NCI-H345 treated with DMSO at 0.1 percent for 48 hours (cell line): ENCODE measurements around the gene GAGE12J.
"Not testable (repeated sequence)": the region's sequence is repeated elsewhere in the genome, so short reads cannot be mapped to it uniquely, and the experiment has no call there.

Experiments
- DNase-seq: peaks from one replicate; lab custom pipeline; 2025; ENCODE audit not compliant: unreplicated experiment; lab: John Stamatoyannopoulos, UW

Gene GAGE12J, protein sequence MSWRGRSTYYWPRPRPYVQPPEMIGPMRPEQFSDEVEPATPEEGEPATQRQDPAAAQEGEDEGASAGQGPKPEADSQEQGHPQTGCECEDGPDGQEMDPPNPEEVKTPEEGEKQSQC

DNA sequence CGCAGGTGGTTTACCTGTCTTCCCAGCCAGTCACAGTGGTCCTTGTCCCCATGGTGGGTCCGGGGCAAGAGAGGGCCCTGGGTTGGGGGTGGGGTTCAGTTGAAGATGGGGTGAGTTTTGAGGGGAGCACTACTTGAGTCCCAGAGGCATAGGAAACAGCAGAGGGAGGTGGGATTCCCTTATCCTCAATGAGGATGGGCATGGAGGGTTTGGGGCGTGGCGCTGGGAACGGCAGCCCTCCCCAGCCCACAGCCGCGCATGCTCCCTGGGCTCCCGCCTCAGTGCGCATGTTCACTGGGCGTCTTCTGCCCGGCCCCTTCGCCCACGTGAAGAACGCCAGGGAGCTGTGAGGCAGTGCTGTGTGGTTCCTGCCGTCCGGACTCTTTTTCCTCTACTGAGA, at the start of gene GAGE12J:
Gene GAGE12J, plus strand, starts transcription at position 301 of the 400 bp plus-strand sequence. CDS start 1,157 bp downstream, outside the sequence.
- not testable (repeated sequence) for DNase-seq

DNA sequence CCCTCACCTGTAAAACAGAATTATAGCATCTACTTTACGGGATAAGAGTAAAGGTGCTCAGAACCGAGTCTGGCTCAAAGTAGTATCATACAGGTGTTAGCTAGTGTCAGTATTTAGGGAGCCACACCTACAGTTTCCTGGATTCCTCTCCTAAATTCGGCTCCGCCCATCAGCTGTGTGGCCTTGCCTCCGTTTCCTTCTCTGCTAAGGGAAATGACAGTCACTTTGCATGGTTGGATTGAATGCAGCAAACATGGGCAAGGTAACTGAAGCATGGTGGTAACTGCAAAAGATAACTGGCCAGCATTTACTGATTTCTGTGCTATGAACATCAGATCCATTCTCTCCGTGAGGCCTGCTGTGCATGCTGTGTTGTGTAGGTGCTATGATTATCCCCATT, 49.4 kb upstream of the GAGE12J start:
- DNase-seq = no peak

DNA sequence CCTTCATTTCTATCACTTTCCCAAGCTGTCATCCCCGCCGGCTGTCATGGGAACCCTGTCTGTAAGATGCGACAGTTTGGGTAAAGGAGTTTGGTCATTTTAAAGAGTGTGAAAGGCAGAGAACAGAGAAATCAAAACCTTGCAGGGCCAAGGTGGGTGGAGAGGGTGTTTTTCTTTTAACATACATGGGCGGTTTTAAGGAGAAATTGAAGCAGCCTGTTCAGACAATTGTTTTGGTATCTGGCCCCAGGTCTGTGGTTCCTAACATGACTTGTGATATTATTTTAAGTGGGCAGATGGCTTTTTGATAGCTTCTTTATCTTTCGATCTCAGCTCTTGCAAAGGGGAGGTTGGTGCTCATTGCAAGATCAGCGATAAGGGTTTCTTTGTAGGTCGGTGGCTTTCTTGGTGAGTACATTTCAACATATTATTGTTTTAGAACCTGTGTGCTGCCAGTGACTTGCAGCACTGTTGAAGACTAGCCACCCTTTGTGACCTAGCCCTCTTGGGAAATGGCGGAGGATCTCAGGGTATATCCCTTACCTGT, 48.6 kb upstream of the GAGE12J start:
- no peak for DNase-seq

DNA sequence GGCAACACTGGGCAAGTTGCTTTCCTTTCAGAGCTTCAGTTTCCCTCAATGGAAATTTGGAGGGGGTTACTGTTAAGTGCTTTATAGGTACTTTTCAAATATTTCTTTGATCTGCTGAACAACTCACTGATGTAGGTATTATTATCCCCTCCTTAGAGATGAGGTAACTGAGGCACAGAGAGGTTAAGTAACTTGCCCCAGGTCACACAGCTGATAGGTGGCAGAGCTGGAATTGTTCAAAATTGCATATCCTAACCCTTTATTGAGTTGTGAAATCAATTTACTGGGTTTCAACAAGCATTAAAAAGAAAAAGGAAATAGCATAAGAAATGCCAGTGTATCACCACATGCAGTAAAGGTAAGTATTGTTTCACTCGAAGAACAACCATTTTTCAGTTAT, 45.6 kb upstream of the GAGE12J start:
- DNase-seq = no peak

DNA sequence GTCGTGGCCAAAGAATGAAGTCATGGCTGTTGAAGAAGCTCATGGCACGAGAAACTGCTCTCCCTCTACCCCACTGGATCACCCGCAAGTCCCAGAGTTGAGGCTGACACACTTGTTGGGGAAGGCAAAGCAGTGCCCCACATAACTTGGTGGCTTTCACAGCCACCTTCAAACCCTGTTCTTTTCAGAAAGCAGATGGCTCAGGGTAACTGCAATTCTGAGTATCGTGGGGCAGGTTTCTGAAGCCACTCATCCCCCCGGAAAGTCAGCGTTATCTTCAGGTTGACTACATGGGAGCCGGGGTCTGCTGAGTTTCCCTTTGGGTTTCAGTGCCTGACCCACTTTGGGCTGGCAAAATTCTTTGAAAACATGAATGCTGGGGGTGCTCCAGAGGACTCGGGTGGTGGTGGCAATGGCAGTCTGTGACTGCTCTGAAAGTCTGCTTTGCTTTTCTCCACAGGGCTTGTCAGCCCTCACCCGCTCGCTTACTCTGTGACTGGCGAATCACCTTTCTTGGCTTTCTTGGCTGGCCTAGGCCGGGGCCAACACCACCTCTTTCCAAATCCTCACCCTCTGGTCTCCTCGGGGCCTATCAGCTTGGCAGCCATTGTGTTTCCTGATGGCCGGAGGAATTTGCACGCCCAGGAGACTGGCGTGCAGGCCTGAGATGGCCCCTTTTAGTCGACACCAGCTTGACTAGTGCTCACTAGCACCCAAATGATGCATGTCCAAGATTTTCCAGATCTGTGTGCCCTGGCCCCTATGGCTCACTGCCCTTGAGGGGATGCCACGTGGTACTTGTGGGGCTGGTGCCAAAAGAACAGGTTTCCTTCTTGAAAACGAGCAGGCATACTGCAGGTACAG, 44.9 kb upstream of the GAGE12J start:
- DNase-seq = no peak

DNA sequence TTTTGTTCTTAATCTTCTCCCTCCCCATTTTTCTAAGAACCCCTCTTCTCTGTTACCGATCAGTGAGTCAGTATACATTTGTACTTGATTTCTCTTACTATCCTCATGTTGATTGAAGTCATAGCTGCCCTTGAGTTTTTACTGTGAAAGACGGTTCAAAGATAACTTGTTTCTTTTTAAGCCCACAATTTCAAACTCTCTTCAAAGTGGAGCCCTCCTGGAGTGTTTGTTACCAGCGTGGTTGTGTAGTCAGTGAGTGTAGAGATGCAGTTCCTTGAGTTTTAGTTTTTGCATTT, 44.4 kb upstream of the GAGE12J start:
- no peak for DNase-seq

DNA sequence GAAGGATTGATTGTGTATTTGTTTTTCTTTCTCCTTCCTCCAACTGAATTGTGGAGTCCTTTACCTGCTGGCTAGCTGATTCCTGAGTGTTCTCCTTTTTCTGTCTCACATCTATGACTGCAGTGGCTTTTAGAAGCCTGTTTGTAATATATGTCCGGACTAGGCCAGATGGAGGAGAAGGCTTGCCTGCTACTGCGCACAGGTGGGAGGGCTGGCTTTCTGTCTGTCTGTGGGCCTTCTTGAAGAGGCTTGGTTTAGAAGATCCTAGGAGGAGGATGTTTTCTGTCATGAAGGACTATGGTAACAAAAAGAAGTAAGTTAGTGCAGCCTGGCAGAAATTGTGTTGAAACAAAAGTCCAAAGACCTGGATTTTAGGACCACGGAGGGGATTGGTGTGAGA, 43.8 kb upstream of the GAGE12J start:
- DNase-seq = no peak

DNA sequence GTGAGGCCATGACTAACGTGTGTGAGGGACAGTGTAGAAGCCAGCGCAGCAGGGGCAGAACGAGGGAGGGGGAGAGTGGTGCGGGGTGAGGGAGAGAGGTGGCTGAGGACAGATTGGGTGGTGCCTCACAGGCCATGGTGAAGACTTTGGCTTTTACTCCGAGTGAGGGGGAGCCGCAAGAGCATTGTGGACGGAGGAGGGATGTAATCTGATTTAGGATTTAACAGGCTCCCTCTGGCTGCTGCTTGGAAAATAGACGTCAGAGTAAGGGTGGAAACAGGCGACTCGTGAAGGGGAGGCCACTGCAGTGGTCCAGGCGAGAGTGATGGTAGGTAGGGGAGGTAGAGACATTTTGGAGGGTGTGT, 39.2 kb upstream of the GAGE12J start:
- DNase-seq = no peak

DNA sequence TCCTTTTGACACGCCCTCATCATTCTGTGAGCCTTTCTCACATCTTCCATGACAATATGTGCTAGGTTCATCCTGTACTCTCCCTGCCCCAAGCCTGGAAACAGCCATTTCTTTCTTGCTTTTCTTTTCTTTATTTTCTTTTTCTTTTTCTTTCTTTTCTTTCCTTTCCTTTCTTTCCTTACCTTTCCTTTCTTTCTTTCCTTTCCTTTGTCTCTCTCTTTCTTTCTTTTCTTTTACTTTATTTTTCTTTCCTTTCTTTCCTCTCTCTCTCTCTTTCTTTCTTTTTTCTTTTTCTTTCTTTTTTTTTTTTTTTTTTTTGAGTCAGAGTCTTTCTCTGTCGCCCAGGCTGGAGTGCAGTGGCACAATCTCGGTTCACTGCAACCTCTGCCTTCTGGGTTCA, 37.6 kb upstream of the GAGE12J start:
- DNase-seq = no peak

DNA sequence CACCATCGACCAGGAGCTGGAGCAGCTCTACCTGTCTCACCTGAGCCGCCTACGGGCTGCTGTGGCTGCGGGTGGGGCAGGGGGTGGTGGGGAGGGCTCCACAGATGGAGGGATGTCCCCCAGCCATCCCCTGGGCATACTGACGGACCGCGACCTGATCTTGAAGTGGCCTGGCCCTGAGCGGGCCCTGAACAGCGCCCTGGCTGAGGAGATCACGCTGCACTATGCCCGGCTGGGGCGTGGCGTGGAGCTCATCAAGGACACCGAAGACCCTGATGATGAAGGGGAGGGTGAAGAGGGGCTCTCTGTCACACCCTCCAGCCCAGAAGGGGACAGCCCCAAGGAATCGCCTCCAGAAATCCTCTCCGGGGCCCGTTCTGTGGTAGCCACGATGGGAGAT, 35.7 kb upstream of the GAGE12J start:
- DNase-seq = no peak

DNA sequence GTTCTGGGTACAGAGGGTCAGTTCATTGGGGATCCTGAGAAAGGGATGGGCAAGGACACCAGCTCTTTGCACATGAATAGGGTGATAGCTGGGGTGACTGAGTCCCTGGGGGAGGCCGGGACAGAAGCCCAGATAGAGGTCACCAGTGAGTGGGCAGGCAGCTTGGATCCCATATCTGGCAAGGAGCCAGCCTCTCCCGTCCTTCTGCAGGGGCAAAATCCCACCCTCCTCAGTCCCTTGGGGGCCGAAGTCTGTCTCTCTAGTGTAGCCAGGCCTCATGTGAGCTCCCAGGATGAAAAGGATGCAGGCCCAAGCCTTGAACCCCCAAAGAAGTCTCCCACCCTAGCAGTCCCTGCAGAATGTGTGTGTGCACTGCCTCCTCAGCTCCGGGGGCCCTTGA, 35.3 kb upstream of the GAGE12J start:
- DNase-seq = no peak

DNA sequence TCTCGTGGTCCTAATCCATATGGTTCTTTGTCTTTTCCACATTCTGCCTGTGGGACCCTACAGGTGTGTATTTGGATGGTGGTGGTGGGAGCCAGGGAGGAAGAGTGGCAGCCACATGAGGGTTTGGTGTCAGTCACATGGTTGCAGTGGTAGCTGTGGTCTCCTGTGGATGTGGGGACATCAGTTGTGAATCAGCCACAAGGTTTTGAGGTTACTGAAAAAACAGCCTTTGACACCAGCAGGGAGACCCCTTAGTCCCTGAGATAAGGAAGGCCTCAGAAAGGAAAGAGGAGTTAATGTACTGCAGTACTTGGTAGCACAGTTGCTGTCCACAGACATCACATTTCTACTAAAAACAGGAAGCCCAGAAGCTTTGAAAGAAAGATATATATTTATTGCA, 34.2 kb upstream of the GAGE12J start:
- DNase-seq = no peak

DNA sequence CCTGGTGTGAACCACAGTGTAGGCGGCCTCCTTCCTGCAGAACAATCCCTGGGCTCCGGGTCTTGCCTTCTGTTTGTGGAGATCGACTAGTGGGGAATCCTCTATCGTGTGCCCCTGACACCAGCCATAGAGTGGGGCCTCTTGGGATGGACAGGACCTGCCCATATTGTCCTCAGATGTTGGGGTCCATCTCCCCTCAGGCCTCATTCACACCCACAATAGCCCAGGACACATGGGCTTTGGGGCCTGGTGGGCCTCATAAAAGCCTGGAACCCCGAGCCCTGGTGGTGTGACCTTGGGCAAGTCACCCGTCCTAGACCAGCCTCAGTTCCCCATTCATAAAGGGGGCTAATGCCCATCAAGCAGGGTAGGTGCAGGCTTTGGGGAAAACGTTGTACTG, 31.6 kb upstream of the GAGE12J start:
- DNase-seq = no peak

DNA sequence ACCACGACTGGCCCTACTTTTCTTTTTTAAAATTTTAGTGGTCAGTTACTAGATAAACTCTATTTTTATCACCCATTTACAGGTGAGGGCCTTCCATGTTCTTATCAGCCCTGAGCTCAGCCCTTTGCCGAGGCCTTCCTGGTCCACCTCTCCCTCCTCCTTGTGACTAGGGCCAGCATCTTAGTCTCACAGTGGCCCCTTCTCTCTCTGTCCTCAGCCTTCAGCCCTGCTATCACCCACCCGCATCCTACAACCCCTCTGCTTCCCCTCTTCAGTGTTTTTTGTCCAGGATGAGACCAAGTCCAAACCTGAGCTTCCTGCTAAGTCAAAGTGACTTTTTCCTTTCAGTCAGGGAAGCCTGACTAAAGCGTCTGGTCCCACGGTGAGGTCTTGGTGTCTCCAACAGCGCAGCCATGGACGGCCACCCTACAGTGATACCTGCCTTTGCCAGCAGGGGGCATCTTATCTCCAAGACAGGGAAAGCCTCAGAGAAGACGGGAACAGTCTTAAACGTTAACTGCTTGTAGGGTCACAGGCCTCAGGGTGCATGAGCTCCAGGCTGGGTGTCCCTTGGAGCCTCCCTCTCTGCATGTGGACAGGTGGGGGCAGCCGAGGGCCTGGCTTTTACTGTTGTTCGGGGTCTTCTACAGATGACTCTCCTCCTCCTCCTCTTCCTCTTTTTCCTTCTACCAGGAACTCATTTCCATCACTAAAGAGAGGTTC, 30.1 kb upstream of the GAGE12J start:
- no peak for DNase-seq

DNA sequence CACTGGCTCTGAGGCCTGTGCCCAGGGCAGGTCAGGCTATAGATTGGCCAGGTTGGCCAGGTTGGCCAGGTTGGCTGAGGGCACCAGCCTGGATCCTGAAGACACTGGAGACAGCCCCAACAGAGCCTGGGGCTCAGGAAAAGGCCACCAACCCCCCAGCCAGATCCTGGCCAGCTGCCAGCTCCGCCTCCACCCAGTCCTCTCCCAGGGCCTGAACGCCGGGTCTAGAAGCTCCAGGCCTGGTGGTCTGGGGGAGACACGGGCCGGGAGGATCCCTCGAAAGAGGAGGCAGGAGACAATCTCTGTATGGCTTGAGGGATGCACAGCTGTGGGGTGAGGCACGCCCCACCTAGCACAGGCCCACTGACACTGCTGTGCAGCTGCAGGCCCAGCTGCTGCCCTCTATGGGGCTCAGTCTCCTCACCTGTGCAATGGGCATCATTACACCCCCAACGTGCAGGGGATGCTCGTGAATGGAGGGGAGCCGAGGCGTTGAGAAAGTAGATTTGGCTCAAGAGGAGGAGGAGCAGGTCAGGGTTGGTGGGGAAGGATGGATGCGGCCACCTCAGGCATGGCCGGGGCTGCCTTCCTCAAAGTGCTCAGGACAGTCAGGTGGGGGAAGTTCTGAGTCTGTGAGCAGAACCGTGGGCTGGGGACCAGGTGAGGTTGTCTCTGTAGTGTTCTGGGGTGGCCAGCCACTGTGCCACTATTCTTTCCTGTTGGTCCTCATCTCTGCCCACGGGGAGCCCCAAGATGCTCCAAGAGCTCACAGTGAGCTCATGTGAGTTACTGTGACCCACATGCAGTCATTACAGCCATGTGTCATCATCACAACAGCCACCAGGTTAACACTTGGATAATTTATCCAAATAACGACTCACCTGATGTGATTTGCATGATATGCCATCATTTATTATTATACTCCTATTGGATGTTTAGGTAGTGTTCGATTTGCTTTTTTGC, 29.2 kb upstream of the GAGE12J start:
- no peak for DNase-seq

DNA sequence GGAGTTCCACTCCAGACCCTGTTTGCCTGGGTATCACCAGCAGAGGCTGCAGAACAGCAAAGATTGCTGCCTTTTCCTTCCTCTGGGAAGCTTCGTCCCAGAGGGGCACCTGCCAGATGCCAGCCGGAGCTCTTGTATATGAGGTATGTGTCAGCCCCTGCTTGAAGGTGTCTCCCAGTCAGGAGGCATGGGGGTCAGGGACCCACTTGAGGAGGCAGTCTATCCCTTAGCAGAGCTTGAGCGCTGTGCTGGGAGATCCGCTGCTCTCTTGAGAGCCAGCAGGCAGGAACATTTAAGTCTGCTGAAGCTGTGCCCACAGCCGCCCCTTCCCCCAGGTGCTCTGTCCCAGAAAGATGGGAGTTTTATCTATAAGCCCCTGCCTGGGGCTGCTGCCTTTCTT, 22.5 kb upstream of the GAGE12J start:
- DNase-seq = not testable (repeated sequence)

DNA sequence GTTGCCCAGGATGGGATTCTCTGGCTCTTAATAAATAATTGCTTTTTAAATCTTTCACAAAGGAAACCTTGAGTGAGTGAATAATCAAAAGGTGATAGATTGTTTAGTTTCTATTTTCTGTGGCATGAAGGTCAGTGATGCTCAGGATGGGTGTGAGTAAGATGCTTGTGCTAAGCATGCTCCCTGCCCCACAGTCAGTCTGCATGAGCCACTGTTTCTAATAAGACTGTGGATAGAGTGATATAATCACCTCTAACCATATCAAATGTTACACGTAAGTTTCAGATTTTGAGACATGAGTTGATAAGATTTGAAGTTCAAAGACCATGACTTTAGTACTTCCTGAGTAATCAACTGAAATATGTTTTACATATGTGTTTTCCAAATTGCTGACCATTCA, 21.1 kb upstream of the GAGE12J start:
- DNase-seq = no peak

DNA sequence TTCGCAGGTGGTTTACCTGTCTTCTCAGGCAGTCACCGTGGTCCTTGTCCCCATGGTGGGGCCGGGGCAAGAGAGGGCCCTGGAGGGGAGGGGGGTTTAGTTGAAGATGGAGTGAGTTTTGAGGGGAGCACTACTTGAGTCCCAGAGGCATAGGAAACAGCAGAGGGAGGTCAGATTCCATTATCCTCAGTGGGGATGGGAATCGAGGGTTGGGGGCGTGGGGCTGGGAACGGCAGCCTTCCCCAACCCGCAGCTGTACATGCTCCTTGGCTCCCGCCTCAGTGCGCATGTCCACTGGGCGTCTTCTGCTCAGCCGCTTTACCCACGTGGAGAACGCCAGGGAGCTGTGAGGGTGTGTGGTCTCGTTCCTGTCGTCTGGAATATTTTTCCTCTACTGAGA, 18.5 kb upstream of the GAGE12J start, which contains the start of gene GAGE10:
Gene GAGE10, plus strand, starts transcription at position 301 of the 400 bp plus-strand sequence. CDS start 1,214 bp downstream, outside the sequence.
- no peak for DNase-seq

DNA sequence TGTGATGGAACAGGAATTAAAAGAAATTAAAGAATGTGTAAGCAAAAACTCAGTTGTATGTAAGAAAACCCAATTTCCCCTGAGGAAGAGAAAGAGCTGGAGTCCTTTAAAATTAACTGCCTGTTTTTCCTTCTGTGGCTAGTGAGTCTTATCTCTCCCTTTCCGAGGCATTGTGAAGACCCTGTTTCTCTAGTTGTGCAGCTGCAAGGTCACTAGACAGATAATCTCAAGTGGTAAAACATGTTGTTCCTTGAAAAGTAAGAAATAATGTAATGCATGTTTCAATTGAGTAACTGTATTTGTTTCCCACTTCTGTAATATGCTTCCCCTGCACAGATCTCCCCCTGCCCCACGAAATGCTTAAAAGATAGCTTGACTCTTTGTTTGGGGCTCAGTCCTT, 14.1 kb upstream of the GAGE12J start:
- not testable (repeated sequence) for DNase-seq

DNA sequence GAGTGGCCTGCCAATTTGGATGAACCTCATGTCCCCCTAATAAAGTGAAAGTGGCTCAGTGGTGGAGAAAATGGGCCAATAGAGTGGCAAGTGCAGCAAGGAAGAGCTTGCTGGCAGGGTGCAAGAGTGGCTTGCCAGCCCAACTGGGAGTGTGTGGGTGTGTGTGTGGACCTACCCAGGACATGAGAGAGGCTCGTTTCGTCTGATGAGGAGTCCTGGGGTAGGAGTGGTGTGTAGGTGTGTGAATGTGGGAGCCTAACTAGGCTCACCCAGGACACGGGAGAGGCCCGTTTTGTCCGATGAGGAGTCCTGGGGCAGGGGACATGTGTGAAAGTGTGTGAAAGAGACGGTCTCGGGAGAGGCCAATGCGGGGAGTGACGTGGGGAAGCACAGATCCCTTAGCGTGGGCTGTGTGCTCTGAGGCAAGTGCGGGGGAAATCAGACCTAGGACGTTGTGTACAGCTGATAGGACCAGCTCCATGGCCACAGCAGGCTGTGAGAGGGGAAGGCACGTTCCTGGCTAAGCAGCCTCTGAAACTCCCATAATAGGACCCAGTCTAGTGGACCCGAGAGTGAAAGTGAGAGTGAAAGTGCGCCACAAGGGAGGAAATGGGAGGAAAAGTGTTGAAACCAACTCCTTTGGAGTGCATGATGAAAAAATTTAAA, 13.1 kb upstream of the GAGE12J start:
- no peak for DNase-seq
